ENCODE data around the gene KLHL14.

- TF ChIP-seq CTCF (IDR thresholded peaks at IDR 0.05): no peak
- TF ChIP-seq POLR2A (IDR thresholded peaks at IDR 0.05): no peak
Observed at GRCh38 chr18:32812342-32812741, 39.5 kb upstream of the KLHL14 start.
